ENCODE data around the gene FOXK1. TPM values are rescaled to one million over a fixed set of nuclear protein-coding genes. Genes with fewer than 3 reads are reported as not detected.

Gene FOXK1
- total RNA-seq, 2 donors from 2014 or later = 29.6 to 30.8 TPM

- TF ChIP-seq CTCF (IDR thresholded peaks at IDR 0.05) = no peak
- no peaks in the 10 kb centered on the region for H3K4me1 ChIP-seq
- peak overlapping the region; percentile 32 for H3K4me3 ChIP-seq
- DNase-seq = no peak
- intact Hi-C loops (cut with DNase I) = no loop called here
- no peaks in the 10 kb centered on the region for H3K9me3 ChIP-seq
- H3K36me3 ChIP-seq = no peaks in the 10 kb centered on the region
- peak overlapping the region; percentile 72 to 73 for H3K9ac ChIP-seq (ENCODE audit: low read depth in 2 of 2, low read length in 2 of 2)
- peak overlapping the region; percentile 70 for H3K27ac ChIP-seq
- H3K27me3 ChIP-seq = no peaks in the 10 kb centered on the region
Observed at GRCh38 chr7:4725850-4726450, 43.9 kb downstream of the FOXK1 start.

- Histone ChIP-seq H3K36me3 (no peaks in the 10 kb centered on the region), H3K27me3 (no peaks in the 10 kb centered on the region), H3K4me3 (no peak overlapping the region), H3K9ac (ENCODE audit: low read depth in 2 of 2, low read length in 2 of 2) (no peak overlapping the region), H3K4me1 (no peaks in the 10 kb centered on the region), H3K9me3 (no peaks in the 10 kb centered on the region), H3K27ac (no peak overlapping the region)
- TF ChIP-seq CTCF (IDR thresholded peaks at IDR 0.05) = no peak
- intact Hi-C loops (cut with DNase I) = no loop called here
- DNase-seq = no peak
Observed at GRCh38 chr7:4726566-4726965, 44.5 kb downstream of the FOXK1 start.

- DNase-seq = no peak
- no peak for TF ChIP-seq CTCF (IDR thresholded peaks at IDR 0.05)
- Histone ChIP-seq H3K9me3 (no peaks in the 10 kb centered on the region), H3K27ac (no peak overlapping the region), H3K36me3 (no peaks in the 10 kb centered on the region), H3K27me3 (no peaks in the 10 kb centered on the region), H3K4me3 (no peak overlapping the region), H3K4me1 (no peaks in the 10 kb centered on the region), H3K9ac (ENCODE audit: low read depth in 2 of 2, low read length in 2 of 2) (no peak overlapping the region)
- intact Hi-C loops (cut with DNase I) = no loop called here
Observed at GRCh38 chr7:4727914-4728705, 46.0 kb downstream of the FOXK1 start.

GRCh38 chr7:4729266-4729665 lies 47.2 kb downstream of the FOXK1 start:
- no peak overlapping the region for H3K9ac ChIP-seq (ENCODE audit: low read depth in 2 of 2, low read length in 2 of 2)
- H3K27me3 ChIP-seq = no peaks in the 10 kb centered on the region
- no peak for TF ChIP-seq CTCF (IDR thresholded peaks at IDR 0.05)
- no peaks in the 10 kb centered on the region for H3K9me3 ChIP-seq
- H3K27ac ChIP-seq = no peak overlapping the region
- DNase-seq = no peak
- no peaks in the 10 kb centered on the region for H3K4me1 ChIP-seq
- H3K36me3 ChIP-seq = no peaks in the 10 kb centered on the region
- H3K4me3 ChIP-seq = no peak overlapping the region
- intact Hi-C loops (cut with DNase I) = no loop called here

GRCh38 chr7:4730276-4730675 lies 48.2 kb downstream of the FOXK1 start:
- intact Hi-C loops (cut with DNase I) = no loop called here
- TF ChIP-seq CTCF (IDR thresholded peaks at IDR 0.05) = no peak
- H3K36me3 ChIP-seq = no peaks in the 10 kb centered on the region
- no peak overlapping the region for H3K4me3 ChIP-seq
- H3K27me3 ChIP-seq = no peaks in the 10 kb centered on the region
- no peak overlapping the region for H3K27ac ChIP-seq
- DNase-seq = no peak
- H3K9me3 ChIP-seq = no peaks in the 10 kb centered on the region
- H3K4me1 ChIP-seq = no peaks in the 10 kb centered on the region
- no peak overlapping the region for H3K9ac ChIP-seq (ENCODE audit: low read depth in 2 of 2, low read length in 2 of 2)

All from colonic mucosa (tissue), 4 donors.